OCI-LY3 (cell line): ENCODE data around the gene ZNF710.

Source experiments
- H2AFZ ChIP-seq: fragments of 200-600, 300-600 bp; shearing (Covaris generic); 2 replicates; pipeline ENCODE4 v1.6.0; 2014; ENCODE audit warnings: antibody characterized with exemption, low read depth, low read length
- H3K27ac ChIP-seq: fragments of 200-600, 300-600 bp; sonication (generic); 2 replicates; pipeline ENCODE4 v1.5.1; 2014; ENCODE audit warnings: mild to moderate bottlenecking, low read length, moderate library complexity, mixed read lengths
- H3K27me3 ChIP-seq: fragments of 200-600, 300-600 bp; sonication (generic); 2 replicates; pipeline ENCODE4 v1.6.1; 2014; ENCODE audit warnings: low read depth, low read length, mixed read lengths
- H3K36me3 ChIP-seq: fragments of 200-600, 300-600 bp; sonication (generic); replicated peaks from 2 replicates; pipeline ENCODE3; 2014; ENCODE audit warnings: low read depth, low read length, mixed read lengths
- H3K4me1 ChIP-seq: fragments of 300-600, 200-600 bp; sonication (generic); 2 replicates; pipeline ENCODE4 v1.6.1; 2014; ENCODE audit warnings: low read length, mixed read lengths
- H3K4me2 ChIP-seq: fragments of 200-600, 300-600 bp; sonication (generic); 2 replicates; pipeline ENCODE4 v1.6.1; 2014; ENCODE audit warnings: low read length, mixed read lengths
- H3K4me3 ChIP-seq: fragments of 300-600, 200-600 bp; sonication (generic); 2 replicates; pipeline ENCODE4 v1.5.1; 2014; ENCODE audit warnings: antibody characterized with exemption, mild to moderate bottlenecking, low read length, moderate library complexity
- H3K79me2 ChIP-seq: fragments of 300-600, 200-600 bp; shearing (Covaris generic); 2 replicates; pipeline ENCODE4 v1.6.1; 2014; ENCODE audit warnings: mild to moderate bottlenecking, low read length, mixed read lengths
- H3K9ac ChIP-seq: fragments of 300-600, 200-600 bp; shearing (Covaris generic); 2 replicates; pipeline ENCODE4 v1.6.0; 2014; ENCODE audit warnings: mild to moderate bottlenecking, low read length, moderate library complexity
- H3K9me3 ChIP-seq: fragments of 200-600, 300-600 bp; shearing (Covaris generic); 2 replicates; pipeline ENCODE4 v1.6.1; 2014; ENCODE audit warnings: low read length, mixed read lengths; ENCODE audit not compliant: insufficient read depth
- H4K20me1 ChIP-seq: fragments of 200-600, 300-600 bp; sonication (generic); 2 replicates; pipeline ENCODE4 v1.6.1; 2016; ENCODE audit warnings: low read length, mixed read lengths; ENCODE audit not compliant: insufficient read depth
- EZH2phosphoT487 ChIP-seq: fragments of 200-600 bp; shearing (Covaris generic); IDR thresholded peaks from 2 replicates; pipeline ENCODE4 v1.6.1; 2018; ENCODE audit warnings: antibody characterized with exemption, mixed run types, low read depth
- TF ChIP-seq, protein P1 (sequence below): fragments of 200-600, 300-600 bp; sonication (generic); IDR thresholded peaks from 2 replicates; pipeline ENCODE4 v1.5.1; 2014; ENCODE audit warnings: antibody characterized with exemption, low read length, low read depth

The ZNF710 gene

DNA sequence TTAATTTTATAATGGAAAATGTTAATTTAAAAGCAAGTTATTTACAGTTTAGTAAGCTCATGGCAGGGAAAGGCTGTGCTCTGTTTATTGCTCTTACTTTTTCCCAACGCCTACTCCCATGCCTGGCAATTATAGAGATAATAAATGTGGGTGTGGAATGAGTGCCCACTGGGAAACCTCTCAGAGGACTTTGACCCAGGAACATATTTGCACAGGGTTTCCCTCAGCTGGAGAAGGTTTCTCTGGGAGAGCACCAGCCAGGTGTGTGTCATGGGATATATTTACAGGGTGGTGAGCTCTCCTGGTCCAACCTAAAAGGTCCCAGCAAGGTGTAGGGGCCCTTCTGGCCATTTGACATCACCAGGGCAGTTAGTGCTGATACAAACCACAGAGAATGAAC, 27.9 kb downstream of the ZNF710 start:
- H3K27ac ChIP-seq = 0 out of 2 replicates have a peak overlapping the region, but pooled peaks have one; percentile 7
- no peak overlapping the region for H3K4me2 ChIP-seq
- H3K4me3 ChIP-seq = no peak overlapping the region
- no peak overlapping the region for H3K9ac ChIP-seq
- no peaks in the 10 kb centered on the region for H3K27me3 ChIP-seq
- no peaks in the 10 kb centered on the region for H3K9me3 ChIP-seq
- TF ChIP-seq, protein P1, sequence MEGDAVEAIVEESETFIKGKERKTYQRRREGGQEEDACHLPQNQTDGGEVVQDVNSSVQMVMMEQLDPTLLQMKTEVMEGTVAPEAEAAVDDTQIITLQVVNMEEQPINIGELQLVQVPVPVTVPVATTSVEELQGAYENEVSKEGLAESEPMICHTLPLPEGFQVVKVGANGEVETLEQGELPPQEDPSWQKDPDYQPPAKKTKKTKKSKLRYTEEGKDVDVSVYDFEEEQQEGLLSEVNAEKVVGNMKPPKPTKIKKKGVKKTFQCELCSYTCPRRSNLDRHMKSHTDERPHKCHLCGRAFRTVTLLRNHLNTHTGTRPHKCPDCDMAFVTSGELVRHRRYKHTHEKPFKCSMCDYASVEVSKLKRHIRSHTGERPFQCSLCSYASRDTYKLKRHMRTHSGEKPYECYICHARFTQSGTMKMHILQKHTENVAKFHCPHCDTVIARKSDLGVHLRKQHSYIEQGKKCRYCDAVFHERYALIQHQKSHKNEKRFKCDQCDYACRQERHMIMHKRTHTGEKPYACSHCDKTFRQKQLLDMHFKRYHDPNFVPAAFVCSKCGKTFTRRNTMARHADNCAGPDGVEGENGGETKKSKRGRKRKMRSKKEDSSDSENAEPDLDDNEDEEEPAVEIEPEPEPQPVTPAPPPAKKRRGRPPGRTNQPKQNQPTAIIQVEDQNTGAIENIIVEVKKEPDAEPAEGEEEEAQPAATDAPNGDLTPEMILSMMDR = no peak
- TF ChIP-seq EZH2phosphoT487 = no peak
- peaks cover 97% of the 10 kb centered on the region for H3K79me2 ChIP-seq
- peaks cover 42% of the 10 kb centered on the region for H3K4me1 ChIP-seq
- H4K20me1 ChIP-seq = peaks cover 11% of the 10 kb centered on the region
- no peak overlapping the region for H2AFZ ChIP-seq
- peaks cover 24% of the 10 kb centered on the region for H3K36me3 ChIP-seq

DNA sequence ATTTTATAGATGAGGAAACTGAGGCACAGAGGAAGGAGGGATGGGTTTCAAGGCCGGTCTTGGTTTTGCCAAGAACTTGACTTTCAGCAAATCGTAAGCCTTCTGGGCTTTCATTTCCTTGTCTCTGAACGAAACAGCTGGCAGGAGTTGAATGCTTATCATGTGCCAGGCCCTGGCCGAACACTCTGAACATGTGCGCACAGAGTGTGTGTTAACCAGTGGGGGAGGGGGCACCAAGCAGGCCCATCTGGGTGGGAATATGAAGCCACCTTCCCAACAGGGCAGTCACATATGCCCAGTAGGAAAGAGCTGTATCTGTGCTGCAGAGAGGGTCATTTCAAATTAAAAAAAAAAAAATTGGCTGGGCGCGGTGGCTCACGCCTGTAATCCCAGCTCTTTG, 29.3 kb downstream of the ZNF710 start:
- Histone ChIP-seq H3K36me3 (peaks cover 27% of the 10 kb centered on the region), H3K4me3 (peak overlapping the region; percentile 28; the same call in 1 of the 2 replicates), H3K79me2 (peaks cover 97% of the 10 kb centered on the region), H3K27ac (peak overlapping the region; percentile 97), H3K4me2 (peak overlapping the region; percentile 40), H4K20me1 (peaks cover 4% of the 10 kb centered on the region; the same call in 1 of the 2 replicates), H3K9ac (no peak overlapping the region), H3K27me3 (no peaks in the 10 kb centered on the region), H2AFZ (no peak overlapping the region), H3K9me3 (no peaks in the 10 kb centered on the region), H3K4me1 (peaks cover 51% of the 10 kb centered on the region)
- no peak for TF ChIP-seq EZH2phosphoT487
- TF ChIP-seq, protein P1 = no peak

DNA sequence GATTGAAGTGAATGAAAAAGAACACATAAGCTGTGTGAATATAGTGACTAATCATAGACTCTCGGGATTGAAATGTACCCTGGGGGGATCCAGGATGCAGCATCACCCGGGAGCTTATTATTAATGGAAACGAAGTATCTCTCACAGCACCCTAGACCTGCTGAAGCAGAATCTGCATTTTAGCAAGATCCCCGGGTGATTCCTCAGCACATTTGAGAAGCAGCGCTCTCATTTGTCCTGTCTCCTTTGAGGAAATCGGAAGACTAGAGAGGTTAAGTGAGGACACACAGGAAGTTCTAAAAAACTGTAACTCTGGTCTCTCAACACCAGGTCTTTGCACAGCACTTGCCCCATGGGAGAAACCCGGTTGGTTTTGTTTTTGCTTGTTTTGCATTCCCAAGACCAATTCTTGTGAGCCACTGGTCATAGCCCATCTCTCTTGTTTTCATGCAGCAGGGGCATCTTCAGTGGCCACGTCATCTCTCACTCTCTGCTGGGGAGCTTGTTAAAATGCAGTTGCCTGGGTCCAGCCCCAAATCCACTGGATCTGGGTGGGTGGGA, 30.2 kb downstream of the ZNF710 start:
- H3K79me2 ChIP-seq = peaks cover 96% of the 10 kb centered on the region
- peak overlapping the region; percentile 71 for H3K4me3 ChIP-seq
- H3K4me1 ChIP-seq = peaks cover 55% of the 10 kb centered on the region
- no peaks in the 10 kb centered on the region for H3K27me3 ChIP-seq
- peak overlapping the region; percentile 77 for H3K9ac ChIP-seq
- peak overlapping the region; percentile 97 for H3K27ac ChIP-seq
- H3K36me3 ChIP-seq = peaks cover 29% of the 10 kb centered on the region
- H3K9me3 ChIP-seq = no peaks in the 10 kb centered on the region
- TF ChIP-seq, protein P1 = no peak
- TF ChIP-seq EZH2phosphoT487 = no peak
- H2AFZ ChIP-seq = no peak overlapping the region
- H4K20me1 ChIP-seq = peaks cover 4% of the 10 kb centered on the region; the same call in 1 of the 2 replicates
- peak overlapping the region; percentile 94 for H3K4me2 ChIP-seq

DNA sequence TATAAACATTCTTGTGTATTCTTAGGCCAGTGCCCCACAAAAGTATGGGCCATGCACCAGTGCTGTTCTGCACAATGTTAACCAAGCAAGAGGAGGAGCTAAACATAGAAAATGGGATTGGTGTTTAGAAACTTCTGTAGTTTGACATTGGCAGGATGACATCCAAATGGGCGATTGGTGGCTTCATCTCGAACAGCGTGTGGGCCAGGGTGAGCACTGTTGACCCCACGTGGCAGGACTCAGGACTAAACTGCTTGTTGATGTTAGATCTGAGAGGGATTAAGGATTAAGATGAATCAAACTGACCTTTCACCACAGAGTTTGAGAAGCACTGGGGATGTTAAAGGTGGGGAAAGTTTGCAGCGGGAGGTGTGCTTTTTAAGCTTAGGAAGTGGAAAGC, 31.9 kb downstream of the ZNF710 start:
- H3K9me3 ChIP-seq = no peaks in the 10 kb centered on the region
- TF ChIP-seq, protein P1 = no peak
- TF ChIP-seq EZH2phosphoT487 = no peak
- H2AFZ ChIP-seq = no peak overlapping the region
- H3K9ac ChIP-seq = no peak overlapping the region
- peaks cover 97% of the 10 kb centered on the region for H3K79me2 ChIP-seq
- peaks cover 4% of the 10 kb centered on the region; the same call in 1 of the 2 replicates for H4K20me1 ChIP-seq
- peaks cover 39% of the 10 kb centered on the region for H3K36me3 ChIP-seq
- no peaks in the 10 kb centered on the region for H3K27me3 ChIP-seq
- peak overlapping the region; percentile 97 for H3K27ac ChIP-seq
- H3K4me2 ChIP-seq = no peak overlapping the region
- no peak overlapping the region for H3K4me3 ChIP-seq
- H3K4me1 ChIP-seq = peaks cover 72% of the 10 kb centered on the region
